ENCODE data around the gene SNAP91. TPM values are rescaled to one million over a fixed set of nuclear protein-coding genes. Genes with fewer than 3 reads are reported as not detected.

The SNAP91 gene
- polyA plus RNA-seq, 1 donor (not counting 4 experiments of a cell fraction or from before 2014, with no cell fraction given): not detected

DNA sequence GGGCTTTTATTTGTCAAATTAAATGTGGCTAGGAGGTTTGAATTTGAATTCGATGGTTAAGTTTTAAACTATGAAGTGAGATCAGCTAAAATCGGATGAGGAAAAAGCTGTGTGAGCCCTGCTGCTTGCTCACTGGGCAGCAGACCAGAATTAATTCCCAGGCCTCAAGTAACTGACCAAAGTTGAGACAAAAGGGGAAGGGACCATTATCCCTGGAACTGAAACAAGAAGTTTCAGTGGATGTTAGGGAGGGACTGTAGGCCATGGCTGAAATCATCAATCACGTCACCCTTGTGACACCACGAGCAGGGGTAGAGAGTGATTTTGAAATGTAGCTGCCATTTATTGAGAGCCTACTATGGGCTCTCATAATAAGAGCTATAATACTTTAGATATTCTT lies 203.5 kb downstream of the SNAP91 start:
- no peak overlapping the region for H2AFZ ChIP-seq (ENCODE audit: control insufficient read depth, low read length)
- no peaks in the 10 kb centered on the region for H3K9me3 ChIP-seq (ENCODE audit: control insufficient read depth, low read depth, low read length)
- H3K4me2 ChIP-seq (ENCODE audit: control insufficient read depth, extremely low read depth, insufficient read depth, low read depth, low read length): no peak overlapping the region
- no peak for TF ChIP-seq EZH2 (IDR thresholded peaks at IDR 0.05; ENCODE audit: low read length)
- TF ChIP-seq, protein P1, sequence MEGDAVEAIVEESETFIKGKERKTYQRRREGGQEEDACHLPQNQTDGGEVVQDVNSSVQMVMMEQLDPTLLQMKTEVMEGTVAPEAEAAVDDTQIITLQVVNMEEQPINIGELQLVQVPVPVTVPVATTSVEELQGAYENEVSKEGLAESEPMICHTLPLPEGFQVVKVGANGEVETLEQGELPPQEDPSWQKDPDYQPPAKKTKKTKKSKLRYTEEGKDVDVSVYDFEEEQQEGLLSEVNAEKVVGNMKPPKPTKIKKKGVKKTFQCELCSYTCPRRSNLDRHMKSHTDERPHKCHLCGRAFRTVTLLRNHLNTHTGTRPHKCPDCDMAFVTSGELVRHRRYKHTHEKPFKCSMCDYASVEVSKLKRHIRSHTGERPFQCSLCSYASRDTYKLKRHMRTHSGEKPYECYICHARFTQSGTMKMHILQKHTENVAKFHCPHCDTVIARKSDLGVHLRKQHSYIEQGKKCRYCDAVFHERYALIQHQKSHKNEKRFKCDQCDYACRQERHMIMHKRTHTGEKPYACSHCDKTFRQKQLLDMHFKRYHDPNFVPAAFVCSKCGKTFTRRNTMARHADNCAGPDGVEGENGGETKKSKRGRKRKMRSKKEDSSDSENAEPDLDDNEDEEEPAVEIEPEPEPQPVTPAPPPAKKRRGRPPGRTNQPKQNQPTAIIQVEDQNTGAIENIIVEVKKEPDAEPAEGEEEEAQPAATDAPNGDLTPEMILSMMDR (optimal IDR thresholded peaks at IDR 0.05 in 1 of 3, IDR thresholded peaks at IDR 0.05 in 1 of 3, conservative IDR thresholded peaks at IDR 0.05 in 1 of 3; ENCODE audit: extremely low read depth in 1 of 3, insufficient read depth in 2 of 3, low read length in 3 of 3): no peak
- dilution Hi-C loops (cut with MboI; ENCODE audit: extremely low pct_ligation_motif_present, low sequenced_read_pairs): loop anchor here (25.0 kb wide), 1 partner anchor 93 kb away; no protein-coding TSS in a partner anchor
- H3K79me2 ChIP-seq (ENCODE audit: control insufficient read depth, insufficient read depth, low read length): no peaks in the 10 kb centered on the region
- H3K27ac ChIP-seq (ENCODE audit: control insufficient read depth, insufficient read depth, low read length): no peak overlapping the region
- no peak for FAIRE-seq
- no peak overlapping the region for H3K9ac ChIP-seq (ENCODE audit: control insufficient read depth, extremely low read depth, insufficient read depth, low read length)
- H3K36me3 ChIP-seq (ENCODE audit: control insufficient read depth in 2 of 2, extremely low read depth in 1 of 2, insufficient read depth in 2 of 2, low read length in 2 of 2): no peaks in the 10 kb centered on the region
- DNase-seq (ENCODE audit: low read depth, low spot score): no peak
- no peaks in the 10 kb centered on the region for H3K9me1 ChIP-seq (ENCODE audit: control insufficient read depth, extremely low read depth, insufficient read depth, low read length)
- no peaks in the 10 kb centered on the region for H3K4me1 ChIP-seq (ENCODE audit: control insufficient read depth, extremely low read depth, insufficient read depth, low read length)
- no peaks in the 10 kb centered on the region for H3K27me3 ChIP-seq (ENCODE audit: control insufficient read depth, extremely low read depth, insufficient read depth, low read length)
- no peaks in the 10 kb centered on the region for H4K20me1 ChIP-seq (ENCODE audit: control insufficient read depth, extremely low read depth, insufficient read depth, low read length)
- no peak overlapping the region for H3K4me3 ChIP-seq (ENCODE audit: control insufficient read depth in 2 of 3, extremely low read depth in 1 of 3, insufficient read depth in 2 of 3, low read depth in 1 of 3, low read length in 3 of 3)

Other genes starting within 250 kb of the SNAP91 start
- gene PRSS35, start 196.6 kb downstream of the SNAP91 start, polyA plus RNA-seq: 0.04 to 0.05 TPM in 2 of 3 replicates, not detected in the other
- 0.37 to 0.76 TPM (median 0.60 TPM) in 3 replicates for gene RIPPLY2, start 144.3 kb upstream of the SNAP91 start, polyA plus RNA-seq
- gene CYB5R4, start 150.6 kb upstream of the SNAP91 start, polyA plus RNA-seq: 7.2 to 14.0 TPM (median 8.7 TPM) in 3 replicates